ENCODE measurements around the gene VAMP1. TPM values are rescaled to one million over a fixed set of nuclear protein-coding genes. Genes with fewer than 3 reads are reported as not detected.
"Not testable (repeated sequence)": the region's sequence is repeated elsewhere in the genome, so short reads cannot be mapped to it uniquely, and the experiment has no call there.

The VAMP1 gene
- total RNA-seq, 1 donor from 2014 or later = 32.9 TPM

- ATAC-seq (ENCODE audit: low read depth) = no peak
- ChIA-PET POLR2A (no interaction called here), CTCF (no interaction called here)
- TF ChIP-seq CTCF (IDR thresholded peaks at IDR 0.05) = no peak
- Mint-ChIP-seq H3K27ac (no peak overlapping the region), H3K9me3 (no peaks in the 10 kb centered on the region), H3K36me3 (ENCODE audit: low read depth) (no peaks in the 10 kb centered on the region), H3K27me3 (peaks cover 2% of the 10 kb centered on the region), H3K4me1 (no peaks in the 10 kb centered on the region), H3K4me3 (no peak overlapping the region)
- intact Hi-C loops (cut with micrococcal nuclease) = no loop called here
- DNase-seq = no peak
Observed at GRCh38 chr12:6476489-6476888, 6.0 kb upstream of the VAMP1 start.

- POLR2A ChIA-PET; ATAC-seq (ENCODE audit: low read depth); H3K4me1 Mint-ChIP-seq; H3K9me3 Mint-ChIP-seq; H3K27ac Mint-ChIP-seq; intact Hi-C loops (cut with micrococcal nuclease); CTCF ChIA-PET; DNase-seq; H3K36me3 Mint-ChIP-seq (ENCODE audit: low read depth); H3K4me3 Mint-ChIP-seq; H3K27me3 Mint-ChIP-seq: not testable (repeated sequence)
Observed at GRCh38 chr12:6475233-6475975, 4.9 kb upstream of the VAMP1 start.

- no peaks in the 10 kb centered on the region for H3K9me3 Mint-ChIP-seq
- DNase-seq = no peak
- no peak overlapping the region for H3K4me3 Mint-ChIP-seq
- no peaks in the 10 kb centered on the region for H3K27me3 Mint-ChIP-seq
- peaks cover 29% of the 10 kb centered on the region for H3K4me1 Mint-ChIP-seq
- ATAC-seq (ENCODE audit: low read depth) = no peak
- intact Hi-C loops (cut with micrococcal nuclease) = loop anchor here (5.0 kb wide), 1 partner anchor 195 kb away; no protein-coding TSS in a partner anchor
- POLR2A ChIA-PET = interaction anchor here (3.3 to 4.2 kb wide), 3 partner anchors 19 to 63 kb away, joined by 46 to 89 read pairs (median 88); partner anchors contain the start of genes GAPDH and MRPL51
- CTCF ChIA-PET = no interaction called here
- peaks cover 8% of the 10 kb centered on the region for H3K36me3 Mint-ChIP-seq (ENCODE audit: low read depth)
- H3K27ac Mint-ChIP-seq = no peak overlapping the region
- no peak for TF ChIP-seq CTCF (IDR thresholded peaks at IDR 0.05)
Observed at GRCh38 chr12:6472491-6472890, 2.0 kb upstream of the VAMP1 start.

GRCh38 chr12:6471989-6472360 is 1.5 kb upstream of the VAMP1 start:
- peak overlapping the region; percentile 30 for H3K27ac Mint-ChIP-seq
- no peaks in the 10 kb centered on the region for H3K27me3 Mint-ChIP-seq
- H3K4me1 Mint-ChIP-seq = peaks cover 34% of the 10 kb centered on the region
- ChIA-PET POLR2A (interaction anchor here (2.3 to 4.2 kb wide), 5 partner anchors 11 to 63 kb away, joined by 9 to 104 read pairs (median 88); partner anchors contain the start of genes GAPDH and MRPL51), CTCF (no interaction called here)
- no peaks in the 10 kb centered on the region for H3K9me3 Mint-ChIP-seq
- H3K4me3 Mint-ChIP-seq = no peak overlapping the region
- ATAC-seq (ENCODE audit: low read depth) (no peak), DNase-seq (no peak)
- intact Hi-C loops (cut with micrococcal nuclease) = loop anchor here (5.0 kb wide), 1 partner anchor 195 kb away; no protein-coding TSS in a partner anchor
- no peak for TF ChIP-seq CTCF (IDR thresholded peaks at IDR 0.05)
- H3K36me3 Mint-ChIP-seq (ENCODE audit: low read depth) = peaks cover 13% of the 10 kb centered on the region

GRCh38 chr12:6469609-6470374 is 685 bp downstream of the VAMP1 start:
- H3K4me3 Mint-ChIP-seq = peak overlapping the region; percentile 92
- no peaks in the 10 kb centered on the region for H3K27me3 Mint-ChIP-seq
- H3K36me3 Mint-ChIP-seq (ENCODE audit: low read depth) = peaks cover 30% of the 10 kb centered on the region
- H3K27ac Mint-ChIP-seq = peak overlapping the region; percentile 94
- intact Hi-C loops (cut with micrococcal nuclease) = loop anchor here (1.0 to 5.0 kb wide), 9 partner anchors 7 to 192 kb away; partner anchors contain the start of genes GAPDH, IFFO1 and MRPL51
- ChIA-PET CTCF (interaction anchor here (1.0 to 4.6 kb wide), 8 partner anchors 8 to 421 kb away, joined by 3 to 41 read pairs (median 5); no protein-coding TSS in a partner anchor), POLR2A (interaction anchor here (0.6 to 4.2 kb wide), 24 partner anchors 9 to 469 kb away, joined by 3 to 104 read pairs (median 9); partner anchors contain the start of genes CD27, CDCA3, GAPDH and MLF2)
- DNase-seq (no peak), ATAC-seq (ENCODE audit: low read depth) (no peak)
- no peak for TF ChIP-seq CTCF (IDR thresholded peaks at IDR 0.05)
- no peaks in the 10 kb centered on the region for H3K9me3 Mint-ChIP-seq
- H3K4me1 Mint-ChIP-seq = peaks cover 53% of the 10 kb centered on the region
